AG10803 (cell line): Measurements from ENCODE around the gene LURAP1L.

ENCODE experiments used
- DNase-seq: peaks from one replicate; pipeline ENCODE4 v3.0.0; 2010; ENCODE audit warnings: low read depth
- H3K4me3 ChIP-seq: 2 replicates; pipeline ENCODE4 v1.5.1; 2011; ENCODE audit warnings: mild to moderate bottlenecking, low read length, control low read depth
- CTCF ChIP-seq: conservative IDR thresholded peaks from 2 replicates; pipeline ENCODE4 v1.5.1; 2011; ENCODE audit warnings: mild to moderate bottlenecking, low read length, control low read depth, inconsistent platforms

The LURAP1L gene

GRCh38 chr9:12775679-12776512, 1.1 kb downstream of the LURAP1L start:
- H3K4me3 ChIP-seq = peak overlapping the region; percentile 70
- DNase-seq = peak; percentile 91
- peak; percentile 63 for TF ChIP-seq CTCF

GRCh38 chr9:12776513-12777055, 1.8 kb downstream of the LURAP1L start:
- DNase-seq = peak; percentile 54
- peak overlapping the region; percentile 70 for H3K4me3 ChIP-seq
- no peak for TF ChIP-seq CTCF

- TF ChIP-seq CTCF = no peak
- peak overlapping the region; percentile 70 for H3K4me3 ChIP-seq
- no peak for DNase-seq
Measured at GRCh38 chr9:12777121-12778022, 2.6 kb downstream of the LURAP1L start.

GRCh38 chr9:12778389-12778788, 3.6 kb downstream of the LURAP1L start:
- no peak for DNase-seq
- peak overlapping the region; percentile 70 for H3K4me3 ChIP-seq
- no peak for TF ChIP-seq CTCF

- DNase-seq = no peak
- TF ChIP-seq CTCF = no peak
- H3K4me3 ChIP-seq = no peak overlapping the region
Measured at GRCh38 chr9:12781226-12781733, 6.5 kb downstream of the LURAP1L start.

- no peak overlapping the region for H3K4me3 ChIP-seq
- no peak for DNase-seq
- TF ChIP-seq CTCF = no peak
Measured at GRCh38 chr9:12783767-12784460, 9.1 kb downstream of the LURAP1L start.
